ENCODE results near the gene PCGF3. TPM values are rescaled to one million over a fixed set of nuclear protein-coding genes. Genes with fewer than 3 reads are reported as not detected.
"Not testable (repeated sequence)": the region's sequence is repeated elsewhere in the genome, so short reads cannot be mapped to it uniquely, and the experiment has no call there.

Gene PCGF3
- total RNA-seq, 1 donor from 2014 or later, result 124 TPM

GRCh38 chr4:703336-704197, 2.1 kb upstream of the PCGF3 start:
- Histone ChIP-seq H3K27me3 (no peaks in the 10 kb centered on the region), H3K27ac (no peak overlapping the region), H3K9me3 (no peaks in the 10 kb centered on the region), H3K4me1 (peaks cover 6 to 13% of the 10 kb centered on the region in 2 donors), H3K36me3 (no peaks in the 10 kb centered on the region), H3K4me3 (no peak overlapping the region)
- no peak for TF ChIP-seq CTCF (IDR thresholded peaks at IDR 0.05)
- peak in 1 of 2 donors; percentile 62 for DNase-seq (ENCODE audit: low spot score in 2 of 2)
- intact Hi-C loops (cut with DNase I), result no loop called here

GRCh38 chr4:704198-704891, 1.3 kb upstream of the PCGF3 start:
- DNase-seq (ENCODE audit: low spot score in 2 of 2), result peak in 1 of 2 donors; percentile 62
- Histone ChIP-seq H3K27me3 (no peaks in the 10 kb centered on the region), H3K36me3 (no peaks in the 10 kb centered on the region), H3K9me3 (no peaks in the 10 kb centered on the region), H3K4me1 (peaks cover 6 to 13% of the 10 kb centered on the region in 2 donors), H3K27ac (no peak overlapping the region), H3K4me3 (no peak overlapping the region)
- intact Hi-C loops (cut with DNase I), result no loop called here
- TF ChIP-seq CTCF (IDR thresholded peaks at IDR 0.05), result no peak

GRCh38 chr4:704971-705277, 708 bp upstream of the PCGF3 start:
- H3K36me3 ChIP-seq, result no peaks in the 10 kb centered on the region
- peaks cover 6 to 13% of the 10 kb centered on the region in 2 donors for H3K4me1 ChIP-seq
- H3K27me3 ChIP-seq, result no peaks in the 10 kb centered on the region
- DNase-seq (ENCODE audit: low spot score in 2 of 2), result no peak
- no peak for TF ChIP-seq CTCF (IDR thresholded peaks at IDR 0.05)
- no peaks in the 10 kb centered on the region for H3K9me3 ChIP-seq
- intact Hi-C loops (cut with DNase I), result loop anchor here (1.0 to 5.0 kb wide), 4 partner anchors 31 to 1302 kb away; partner anchors contain the start of genes ATP5ME, MYL5, NELFA and ZNF141
- H3K4me3 ChIP-seq, result peak overlapping the region; percentile 75 to 100
- peak overlapping the region; percentile 49 to 79 for H3K27ac ChIP-seq

GRCh38 chr4:706083-706633, 526 bp downstream of the PCGF3 start:
- not testable (repeated sequence) for H3K27me3 ChIP-seq; H3K36me3 ChIP-seq; H3K9me3 ChIP-seq; DNase-seq (ENCODE audit: low spot score in 2 of 2)
- Histone ChIP-seq H3K27ac (peak overlapping the region; percentile 79 to 92), H3K4me1 (peaks cover 6 to 13% of the 10 kb centered on the region in 2 donors), H3K4me3 (peak overlapping the region; percentile 75 to 100)
- intact Hi-C loops (cut with DNase I), result loop anchor here (5.0 kb wide), 2 partner anchors 369 to 1301 kb away; partner anchors contain the start of genes NELFA and ZNF141

GRCh38 chr4:706834-707598, 1.4 kb downstream of the PCGF3 start:
- intact Hi-C loops (cut with DNase I), result loop anchor here (5.0 kb wide), 2 partner anchors 370 to 1300 kb away; partner anchors contain the start of genes NELFA and ZNF141
- Histone ChIP-seq H3K27ac (peak overlapping the region in 1 of 2 donors; percentile 92), H3K4me3 (peak overlapping the region; percentile 75 to 100), H3K9me3 (no peaks in the 10 kb centered on the region), H3K4me1 (peaks cover 6 to 13% of the 10 kb centered on the region in 2 donors), H3K27me3 (no peaks in the 10 kb centered on the region), H3K36me3 (no peaks in the 10 kb centered on the region)
- no peak for TF ChIP-seq CTCF (IDR thresholded peaks at IDR 0.05)
- no peak for DNase-seq (ENCODE audit: low spot score in 2 of 2)

Data from ascending aorta (tissue), 2 donors.